GM23338 (cell line): Measurements from ENCODE around the gene STAU1. TPM values are rescaled to one million over a fixed set of nuclear protein-coding genes. Genes with fewer than 3 reads are reported as not detected.

ENCODE experiments used
- ATAC-seq: fragments of 200-7000 bp; cut with Tn5 transposase; 3 replicates; pipeline ENCODE4 v1.9.1; 2020
- DNase-seq: peaks from one replicate; pipeline ENCODE4 v3.0.0-alpha.2; 2015; ENCODE audit warnings: low spot score
- H2AFZ ChIP-seq: fragments of 200-600 bp; sonication (generic); 2 replicates; pipeline ENCODE4 v1.8.0; 2016; ENCODE audit warnings: antibody characterized with exemption, mild to moderate bottlenecking, moderate library complexity
- H3F3A ChIP-seq: fragments of 200-600 bp; sonication (generic); replicated peaks from 2 replicates; pipeline ENCODE4 v1.8.0; 2017; ENCODE audit warnings: antibody characterized with exemption, mixed run types, low read depth
- H3K27ac ChIP-seq: fragments of 200-600 bp; sonication (generic); 2 replicates; pipeline ENCODE4 v1.6.1; 2016; ENCODE audit warnings: low read depth
- H3K27me3 ChIP-seq: fragments of 200-600 bp; sonication (generic); 2 replicates; pipeline ENCODE4 v1.8.0; 2016; ENCODE audit warnings: mild to moderate bottlenecking, mixed run types, moderate library complexity; ENCODE audit not compliant: insufficient read depth
- H3K36me3 ChIP-seq: fragments of 200-600 bp; sonication (generic); 2 replicates; pipeline ENCODE4 v1.8.0; 2016; ENCODE audit warnings: mild to moderate bottlenecking; ENCODE audit not compliant: insufficient read depth
- H3K4me1 ChIP-seq: fragments of 200-600 bp; sonication (generic); 2 replicates; pipeline ENCODE4 v1.8.0; 2016; ENCODE audit warnings: mild to moderate bottlenecking, moderate library complexity; ENCODE audit not compliant: insufficient read depth
- H3K4me2 ChIP-seq: fragments of 200-600 bp; sonication (generic); 2 replicates; pipeline ENCODE4 v1.7.1; 2017; ENCODE audit warnings: mixed run types
- H3K4me3 ChIP-seq: fragments of 200-600 bp; sonication (generic); 2 replicates; pipeline ENCODE4 v1.6.1; 2016; ENCODE audit warnings: mixed run types
- H3K79me2 ChIP-seq: fragments of 200-600 bp; sonication (generic); replicated peaks from 2 replicates; pipeline ENCODE4 v1.8.0; 2017; ENCODE audit warnings: mild to moderate bottlenecking; ENCODE audit not compliant: insufficient read depth
- H3K9me2 ChIP-seq: fragments of 200-600 bp; sonication (generic); 2 replicates; pipeline ENCODE4 v1.8.0; 2017; ENCODE audit not compliant: insufficient read depth
- H4K20me1 ChIP-seq: fragments of 200-600 bp; sonication (generic); replicated peaks from 2 replicates; pipeline ENCODE4 v1.8.0; 2017; ENCODE audit warnings: mild to moderate bottlenecking; ENCODE audit not compliant: insufficient read depth
- H3K27ac Mint-ChIP-seq: 2 replicates; pipeline ENCODE4 v1.8.0; 2020; ENCODE audit warnings: inconsistent platforms, mild to moderate bottlenecking, moderate library complexity, mixed read lengths
- H3K27me3 Mint-ChIP-seq: 3 replicates; pipeline ENCODE4 v1.8.0; 2022; ENCODE audit warnings: low read depth, mild to moderate bottlenecking, moderate library complexity, mixed read lengths, inconsistent platforms; ENCODE audit not compliant: insufficient read depth, poor library complexity
- H3K36me3 Mint-ChIP-seq: 3 replicates; pipeline ENCODE4 v1.8.0; 2021; ENCODE audit warnings: low read depth, mild to moderate bottlenecking, inconsistent platforms, moderate library complexity, mixed read lengths
- H3K4me1 Mint-ChIP-seq: 3 replicates; pipeline ENCODE4 v1.8.0; 2020; ENCODE audit warnings: mild to moderate bottlenecking, inconsistent platforms, mixed read lengths
- H3K4me3 Mint-ChIP-seq: 3 replicates; pipeline ENCODE4 v1.8.0; 2021; ENCODE audit warnings: moderate library complexity, mild to moderate bottlenecking, inconsistent platforms, mixed read lengths
- H3K9me3 Mint-ChIP-seq: 3 replicates; pipeline ENCODE4 v1.8.0; 2020; ENCODE audit warnings: moderate library complexity, mild to moderate bottlenecking, inconsistent platforms, mixed read lengths
- CREB1 ChIP-seq: fragments of 250-450 bp; sonication (Bioruptor Pico); IDR thresholded peaks from 2 replicates; pipeline ENCODE4 v1.5.0; 2020; ENCODE audit warnings: low read depth, mild to moderate bottlenecking, moderate library complexity
- CTCF ChIP-seq, 2 experiments: fragments of 200-600 bp in 1 of 2; sonication (generic) in 1 of 2; conservative IDR thresholded peaks; 2 replicates each; pipeline versions ENCODE4 v1.5.1 to v1.6.1; 2016 to 2017; ENCODE audit warnings: antibody characterized with exemption in 2 of 2, low read depth in 2 of 2, mild to moderate bottlenecking in 2 of 2, moderate library complexity in 1 of 2
- EZH2 ChIP-seq: fragments of 200-600 bp; sonication (generic); IDR thresholded peaks from one replicate; pipeline ENCODE4 v1.8.0; 2017; ENCODE audit warnings: antibody characterized with exemption, mild to moderate bottlenecking, low read depth; ENCODE audit not compliant: unreplicated experiment
- EZH2phosphoT487 ChIP-seq: fragments of 200-600 bp; sonication (generic); IDR thresholded peaks from one replicate; pipeline ENCODE4 v1.8.1; 2018; ENCODE audit warnings: antibody characterized with exemption; ENCODE audit not compliant: unreplicated experiment
- JUNB ChIP-seq: IDR thresholded peaks from one replicate; pipeline ENCODE4 v1.6.1; 2016; ENCODE audit warnings: antibody characterized with exemption; ENCODE audit not compliant: unreplicated experiment
- NANOG ChIP-seq: IDR thresholded peaks from 2 replicates; pipeline ENCODE4 v1.6.1; 2016; ENCODE audit warnings: antibody characterized with exemption, borderline replicate concordance
- POLR2AphosphoS5 ChIP-seq: IDR thresholded peaks from 2 replicates; pipeline ENCODE4 v1.6.1; 2016; ENCODE audit warnings: antibody characterized with exemption, low read depth
- REST ChIP-seq: IDR thresholded peaks from one replicate; pipeline ENCODE4 v1.6.1; 2018; ENCODE audit warnings: antibody characterized with exemption; ENCODE audit not compliant: unreplicated experiment
- STAT1 ChIP-seq: IDR thresholded peaks from one replicate; pipeline ENCODE4 v1.6.1; 2016; ENCODE audit warnings: antibody characterized with exemption; ENCODE audit not compliant: unreplicated experiment
- ZNF114 ChIP-seq: fragments of 250-450 bp; sonication (Bioruptor Pico); IDR thresholded peaks from 2 replicates; pipeline ENCODE4 v1.5.0; 2020; ENCODE audit warnings: mild to moderate bottlenecking, moderate library complexity
- ZNF331 ChIP-seq: fragments of 250-450 bp; sonication (Bioruptor Pico); IDR thresholded peaks from 2 replicates; pipeline ENCODE4 v1.5.0; 2020; ENCODE audit warnings: low read depth, mild to moderate bottlenecking, moderate library complexity
- ZNF462 ChIP-seq: fragments of 250-450 bp; sonication (Bioruptor Pico); IDR thresholded peaks from 2 replicates; pipeline ENCODE4 v1.5.0; 2020; ENCODE audit warnings: mild to moderate bottlenecking, moderate library complexity
- polyA plus RNA-seq: library from polyadenylated mRNA; unstranded; fragments of >200 nt; fragmentation: Nextera tagmentation; extraction: Ambion mirVana; gene quantifications from 2 replicates; pipeline ENCODE4 v1.2.1, GENCODE V29; 2016
- total RNA-seq: library from RNA; depleted of rRNA; stranded (reverse); fragments of >200 nt; shearing (Covaris generic); gene quantifications from 2 replicates; pipeline ENCODE4 v1.2.3, GENCODE V29; 2014
- TF ChIP-seq, protein P1 (sequence below): IDR thresholded peaks from 2 replicates; pipeline ENCODE4 v1.6.1; 2016; ENCODE audit warnings: antibody characterized with exemption

STAU1 gene
- total and polyA plus RNA-seq, 2 experiments from 2014 or later, result 102 TPM

DNA sequence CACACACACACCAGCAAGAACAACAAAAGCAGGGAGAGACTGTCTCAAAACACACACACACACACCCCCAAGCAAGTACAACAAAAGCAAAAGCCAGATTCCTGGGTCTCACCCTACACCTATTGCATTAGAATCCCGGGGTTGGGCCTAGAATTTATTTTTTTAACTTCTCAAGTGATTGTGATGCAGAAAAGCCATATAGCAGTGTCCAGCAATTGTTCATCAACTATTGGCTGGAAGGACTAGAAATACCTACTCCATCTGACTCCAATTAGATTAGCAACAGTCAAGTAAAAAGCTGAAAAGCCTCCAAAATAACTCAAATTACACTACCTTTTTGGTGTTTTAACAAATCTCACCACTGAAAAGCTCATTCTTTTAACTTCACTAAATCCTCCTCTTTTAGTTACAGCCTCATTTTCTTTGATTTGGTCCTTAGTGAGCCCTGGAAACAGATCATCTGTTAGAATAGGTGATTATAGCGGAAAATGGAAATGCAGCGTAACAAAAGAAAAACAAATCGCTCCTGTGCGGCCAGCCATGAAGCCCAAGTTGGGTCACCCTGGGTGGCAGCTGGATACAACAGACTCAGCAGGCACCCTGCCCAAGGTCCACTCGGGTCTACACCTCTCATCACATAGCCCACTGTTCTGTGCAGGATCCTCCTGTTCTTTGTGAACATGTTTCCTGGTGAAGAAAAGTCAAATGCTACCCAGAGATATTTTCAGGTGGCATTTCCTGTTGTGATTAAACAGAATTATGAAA is 38.7 kb downstream of the STAU1 start:
- H3K4me3 Mint-ChIP-seq, result no peak overlapping the region

More for the DNA sequence above, 38.7 kb downstream of the STAU1 start:
- TF ChIP-seq ZNF114, result no peak
- no peak for TF ChIP-seq JUNB
- TF ChIP-seq EZH2phosphoT487, result no peak
- TF ChIP-seq, protein P1, sequence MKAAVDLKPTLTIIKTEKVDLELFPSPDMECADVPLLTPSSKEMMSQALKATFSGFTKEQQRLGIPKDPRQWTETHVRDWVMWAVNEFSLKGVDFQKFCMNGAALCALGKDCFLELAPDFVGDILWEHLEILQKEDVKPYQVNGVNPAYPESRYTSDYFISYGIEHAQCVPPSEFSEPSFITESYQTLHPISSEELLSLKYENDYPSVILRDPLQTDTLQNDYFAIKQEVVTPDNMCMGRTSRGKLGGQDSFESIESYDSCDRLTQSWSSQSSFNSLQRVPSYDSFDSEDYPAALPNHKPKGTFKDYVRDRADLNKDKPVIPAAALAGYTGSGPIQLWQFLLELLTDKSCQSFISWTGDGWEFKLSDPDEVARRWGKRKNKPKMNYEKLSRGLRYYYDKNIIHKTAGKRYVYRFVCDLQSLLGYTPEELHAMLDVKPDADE, result no peak
- TF ChIP-seq CREB1 (CRISPR knock-in tag), result no peak
- no peak for TF ChIP-seq ZNF462
- no peak for TF ChIP-seq EZH2
- TF ChIP-seq STAT1, result no peak
- TF ChIP-seq NANOG, result no peak
- TF ChIP-seq POLR2AphosphoS5, result no peak
- TF ChIP-seq REST, result no peak
- no peak for TF ChIP-seq ZNF331
- TF ChIP-seq CTCF (conservative IDR thresholded peaks at IDR 0.05; ENCODE audit: low read depth in 2 of 2), result no peak
- Mint-ChIP-seq H3K4me1 (no peaks in the 10 kb centered on the region), H3K27ac (no peak overlapping the region; the same call in 1 of the 2 replicates), H3K36me3 (peaks cover 52% of the 10 kb centered on the region), H3K27me3 (no peaks in the 10 kb centered on the region), H3K9me3 (no peaks in the 10 kb centered on the region)
- DNase-seq (no peak), ATAC-seq (no peak)
- no peaks in the 10 kb centered on the region for H3K4me1 ChIP-seq
- H3K79me2 ChIP-seq, result peaks cover 85% of the 10 kb centered on the region
- no peak overlapping the region for H2AFZ ChIP-seq
- H3K27ac ChIP-seq, result 0 out of 2 replicates have a peak overlapping the region, but pooled peaks have one; percentile 32
- peaks cover 17% of the 10 kb centered on the region for H3K36me3 ChIP-seq
- no peaks in the 10 kb centered on the region for H3K27me3 ChIP-seq
- peaks cover 42% of the 10 kb centered on the region for H4K20me1 ChIP-seq
- H3K4me2 ChIP-seq, result no peak overlapping the region
- H3F3A ChIP-seq, result peaks cover 8% of the 10 kb centered on the region; the same call in 1 of the 2 replicates
- H3K4me3 ChIP-seq, result no peak overlapping the region
- H3K9me2 ChIP-seq, result no peaks in the 10 kb centered on the region
